HEK293 (cell line): Measurements from ENCODE around the gene RNF175.

ENCODE experiments used
- CTCF ChIP-seq: fragments of 450-650 bp; formaldehyde crosslinking; IDR thresholded peaks from 2 replicates; pipeline ENCODE4 v1.5.1; 2016; ENCODE audit warnings: missing biosample characterization, missing genetic modification characterization
- GLI4 ChIP-seq: fragments of 450-650 bp; formaldehyde crosslinking; IDR thresholded peaks from 2 replicates; pipeline ENCODE4 v1.5.1; 2016; ENCODE audit warnings: missing biosample characterization, missing genetic modification characterization
- GLIS2 ChIP-seq: fragments of 450-650 bp; formaldehyde crosslinking; IDR thresholded peaks from 2 replicates; pipeline ENCODE4 v1.5.1; 2016; ENCODE audit warnings: missing biosample characterization, missing genetic modification characterization
- KLF7 ChIP-seq: fragments of 450-650 bp; formaldehyde crosslinking; IDR thresholded peaks from 2 replicates; pipeline ENCODE4 v1.5.1; 2016; ENCODE audit warnings: missing biosample characterization, missing genetic modification characterization, borderline replicate concordance
- REST ChIP-seq: fragments of 450-650 bp; formaldehyde crosslinking; IDR thresholded peaks from 2 replicates; pipeline ENCODE4 v1.5.1; 2016; ENCODE audit warnings: missing biosample characterization, missing genetic modification characterization
- ZNF148 ChIP-seq: fragments of 450-650 bp; formaldehyde crosslinking; IDR thresholded peaks from 2 replicates; pipeline ENCODE4 v1.5.0; 2017; ENCODE audit warnings: missing biosample characterization, missing genetic modification characterization, borderline replicate concordance
- ZNF18 ChIP-seq: fragments of 450-650 bp; formaldehyde crosslinking; IDR thresholded peaks from 2 replicates; pipeline ENCODE4 v1.5.1; 2016; ENCODE audit warnings: missing biosample characterization, missing genetic modification characterization
- ZNF24 ChIP-seq: fragments of 450-650 bp; formaldehyde crosslinking; IDR thresholded peaks from 2 replicates; pipeline ENCODE4 v1.5.1; 2016; ENCODE audit warnings: missing biosample characterization, missing genetic modification characterization
- ZNF423 ChIP-seq: fragments of 450-650 bp; formaldehyde crosslinking; IDR thresholded peaks from 2 replicates; pipeline ENCODE4 v1.5.1; 2016; ENCODE audit warnings: missing biosample characterization, missing genetic modification characterization
- ZNF585B ChIP-seq: fragments of 450-650 bp; formaldehyde crosslinking; IDR thresholded peaks from 2 replicates; pipeline ENCODE4 v1.5.1; 2016; ENCODE audit warnings: missing biosample characterization, missing genetic modification characterization

GRCh38 chr4:153679486-153679885 lies 80.3 kb downstream of the RNF175 start:
- TF ChIP-seq CTCF (tag by site-specific recombination): no peak
- no peak for TF ChIP-seq ZNF423 (tag by site-specific recombination)
- no peak for TF ChIP-seq ZNF148 (tag by site-specific recombination)
- no peak for TF ChIP-seq ZNF24 (tag by site-specific recombination)
- TF ChIP-seq GLI4 (tag by site-specific recombination): no peak
- TF ChIP-seq REST (tag by site-specific recombination): no peak
- TF ChIP-seq KLF7 (tag by site-specific recombination): no peak
- TF ChIP-seq ZNF18 (tag by site-specific recombination): no peak
- no peak for TF ChIP-seq GLIS2 (tag by site-specific recombination)
- TF ChIP-seq ZNF585B (tag by site-specific recombination): no peak
